ENCODE results near the gene FILIP1L.

FILIP1L gene

DNA sequence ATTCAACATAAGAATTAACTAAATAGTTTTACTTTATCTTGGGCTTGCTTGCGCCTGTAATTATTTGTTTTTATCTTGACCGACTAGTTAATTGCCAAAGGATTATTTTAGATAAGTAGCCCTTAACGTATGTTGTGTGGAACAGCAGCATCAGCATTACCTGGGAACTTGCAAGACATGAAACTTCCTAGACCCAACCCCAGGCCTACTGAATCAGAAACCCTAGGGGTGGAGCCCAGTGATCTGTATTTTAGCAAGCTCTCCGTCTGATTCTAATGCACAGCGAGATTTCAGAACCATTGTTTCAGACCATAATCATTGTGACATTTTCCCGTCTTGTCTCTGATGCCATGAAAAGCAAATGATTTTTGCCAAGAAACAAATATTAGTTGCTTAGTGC, 31.1 kb downstream of the FILIP1L start:
- H4K91ac ChIP-seq (ENCODE audit: low read depth, low read length) = no peak overlapping the region
- WGBS (ENCODE audit: extremely low coverage, insufficient coverage, insufficient read length) = no CpG with 5 or more reads among the region's 6 CpGs
- DNase-seq = no peak

DNA sequence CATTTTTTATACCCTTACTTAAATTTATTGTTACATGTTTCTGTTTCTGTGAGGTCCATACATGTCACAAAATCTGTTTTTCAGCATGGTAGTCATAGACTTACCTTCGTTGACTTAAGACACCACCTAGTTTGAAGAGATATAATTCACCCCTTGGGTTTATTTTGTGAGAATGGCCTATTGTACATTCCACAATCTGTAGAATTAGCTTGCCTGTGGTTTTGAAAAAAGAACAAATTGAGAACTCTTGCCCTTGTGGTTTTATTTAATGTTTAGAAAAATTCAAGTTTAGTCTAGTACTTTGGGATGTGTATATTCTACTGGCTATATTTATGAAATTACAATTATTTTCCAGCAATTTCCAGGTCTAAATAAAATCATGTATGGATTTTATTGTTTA, 31.6 kb downstream of the FILIP1L start:
- H2BK5ac ChIP-seq (ENCODE audit: low read depth, low read length, poor library complexity) = no peak overlapping the region
- H2BK120ac ChIP-seq (ENCODE audit: insufficient read depth, low read length, poor library complexity) = no peak overlapping the region
- H4K12ac ChIP-seq (ENCODE audit: low read depth, low read length) = no peak overlapping the region
- H3K27me3 ChIP-seq (ENCODE audit: insufficient read depth, low read length) = no peaks in the 10 kb centered on the region
- H3K79me1 ChIP-seq (ENCODE audit: low read length) = no peaks in the 10 kb centered on the region
- no peak overlapping the region for H3K14ac ChIP-seq (ENCODE audit: low read length)
- H3K23ac ChIP-seq (ENCODE audit: low read length) = no peak overlapping the region
- H3K4ac ChIP-seq (ENCODE audit: low read depth, low read length) = no peak overlapping the region
- WGBS (ENCODE audit: extremely low coverage, insufficient coverage, insufficient read length) = no CpG with 5 or more reads among the region's 1 CpG
- H3K4me2 ChIP-seq (ENCODE audit: low read length) = no peak overlapping the region
- H3K9me3 ChIP-seq (ENCODE audit: insufficient read depth, low read depth, low read length) = no peaks in the 10 kb centered on the region
- no peak overlapping the region for H2AK5ac ChIP-seq (ENCODE audit: low read length)
- H2AFZ ChIP-seq (ENCODE audit: insufficient read depth, low read length, poor library complexity) = no peak overlapping the region
- H3K36me3 ChIP-seq (ENCODE audit: control insufficient read depth in 1 of 2, insufficient read depth in 2 of 2, low read length in 2 of 2) = no peaks in the 10 kb centered on the region
- no peak overlapping the region for H3K4me3 ChIP-seq (ENCODE audit: low read depth, low read length)
- H3K27ac ChIP-seq (ENCODE audit: low read depth, low read length) = no peak overlapping the region
- DNase-seq = no peak
- H3K9ac ChIP-seq (ENCODE audit: low read length) = no peak overlapping the region
- no peak overlapping the region for H2BK12ac ChIP-seq (ENCODE audit: low read length)
- H4K91ac ChIP-seq (ENCODE audit: low read depth, low read length) = no peak overlapping the region
- H4K8ac ChIP-seq (ENCODE audit: low read depth, low read length) = no peak overlapping the region
- H3K79me2 ChIP-seq (ENCODE audit: control insufficient read depth, insufficient read depth, low read length, poor library complexity) = no peaks in the 10 kb centered on the region
- H3K4me1 ChIP-seq (ENCODE audit: control insufficient read depth in 1 of 2, insufficient read depth in 2 of 2, low read length in 2 of 2) = no peaks in the 10 kb centered on the region
- H3K18ac ChIP-seq (ENCODE audit: low read length) = no peak overlapping the region

More for the DNA sequence above, 31.1 kb downstream of the FILIP1L start:
- Histone ChIP-seq H3K9me3 (ENCODE audit: insufficient read depth, low read depth, low read length) (no peaks in the 10 kb centered on the region), H4K8ac (ENCODE audit: low read depth, low read length) (no peak overlapping the region), H3K4me1 (ENCODE audit: control insufficient read depth in 1 of 2, insufficient read depth in 2 of 2, low read length in 2 of 2) (no peaks in the 10 kb centered on the region), H3K4me2 (ENCODE audit: low read length) (no peak overlapping the region), H2BK5ac (ENCODE audit: low read depth, low read length, poor library complexity) (no peak overlapping the region), H3K27ac (ENCODE audit: low read depth, low read length) (no peak overlapping the region), H2BK120ac (ENCODE audit: insufficient read depth, low read length, poor library complexity) (no peak overlapping the region), H3K79me1 (ENCODE audit: low read length) (no peaks in the 10 kb centered on the region), H3K23ac (ENCODE audit: low read length) (no peak overlapping the region), H3K27me3 (ENCODE audit: insufficient read depth, low read length) (no peaks in the 10 kb centered on the region), H3K4me3 (ENCODE audit: low read depth, low read length) (no peak overlapping the region), H2AFZ (ENCODE audit: insufficient read depth, low read length, poor library complexity) (no peak overlapping the region), H3K36me3 (ENCODE audit: control insufficient read depth in 1 of 2, insufficient read depth in 2 of 2, low read length in 2 of 2) (no peaks in the 10 kb centered on the region), H3K14ac (ENCODE audit: low read length) (no peak overlapping the region), H2BK12ac (ENCODE audit: low read length) (no peak overlapping the region), H3K9ac (ENCODE audit: low read length) (no peak overlapping the region), H4K12ac (ENCODE audit: low read depth, low read length) (no peak overlapping the region), H2AK5ac (ENCODE audit: low read length) (no peak overlapping the region), H3K18ac (ENCODE audit: low read length) (no peak overlapping the region), H3K4ac (ENCODE audit: low read depth, low read length) (no peak overlapping the region), H3K79me2 (ENCODE audit: control insufficient read depth, insufficient read depth, low read length, poor library complexity) (no peaks in the 10 kb centered on the region)

DNA sequence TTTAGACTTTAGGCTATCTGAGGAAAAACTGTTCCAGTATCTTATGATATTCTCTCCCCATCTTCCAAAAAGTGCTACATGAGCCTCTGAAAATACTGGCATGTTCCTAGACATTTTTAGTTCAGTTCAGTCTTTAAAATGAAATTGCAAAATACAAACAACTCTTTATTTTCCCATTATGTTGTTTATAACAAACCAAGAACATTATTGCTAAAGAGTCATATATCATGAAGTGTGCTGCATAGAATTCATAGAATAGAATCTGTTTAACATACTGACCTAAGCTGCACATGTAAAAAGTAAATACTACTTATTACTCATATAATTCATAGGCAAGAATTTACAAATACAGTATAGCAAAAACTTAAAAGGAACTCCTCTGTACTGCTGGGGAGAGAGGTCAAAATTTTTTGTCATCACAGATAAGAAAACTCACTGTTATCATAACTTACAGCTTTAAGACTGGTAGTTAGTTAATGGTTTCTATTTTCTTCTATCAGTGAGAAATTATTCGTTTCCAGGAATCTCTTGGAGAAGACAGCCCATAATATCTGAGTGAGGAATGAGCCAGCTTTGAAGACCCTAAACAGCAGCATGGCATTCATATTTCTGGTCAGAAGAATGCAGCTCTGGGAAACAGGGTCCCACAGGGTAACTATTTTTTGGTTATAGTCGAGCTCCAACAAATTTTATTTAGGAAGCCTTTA, 32.2 kb downstream of the FILIP1L start:
- no peaks in the 10 kb centered on the region for H3K4me1 ChIP-seq (ENCODE audit: control insufficient read depth in 1 of 2, insufficient read depth in 2 of 2, low read length in 2 of 2)
- H4K8ac ChIP-seq (ENCODE audit: low read depth, low read length) = no peak overlapping the region
- H3K79me2 ChIP-seq (ENCODE audit: control insufficient read depth, insufficient read depth, low read length, poor library complexity) = no peaks in the 10 kb centered on the region
- no peaks in the 10 kb centered on the region for H3K27me3 ChIP-seq (ENCODE audit: insufficient read depth, low read length)
- no CpG with 5 or more reads among the region's 2 CpGs for WGBS (ENCODE audit: extremely low coverage, insufficient coverage, insufficient read length)
- no peak overlapping the region for H2AK5ac ChIP-seq (ENCODE audit: low read length)
- H3K14ac ChIP-seq (ENCODE audit: low read length) = no peak overlapping the region
- H3K23ac ChIP-seq (ENCODE audit: low read length) = no peak overlapping the region
- no peaks in the 10 kb centered on the region for H3K79me1 ChIP-seq (ENCODE audit: low read length)
- no peak overlapping the region for H2AFZ ChIP-seq (ENCODE audit: insufficient read depth, low read length, poor library complexity)
- H3K4me2 ChIP-seq (ENCODE audit: low read length) = no peak overlapping the region
- H3K9me3 ChIP-seq (ENCODE audit: insufficient read depth, low read depth, low read length) = no peaks in the 10 kb centered on the region
- no peak overlapping the region for H2BK120ac ChIP-seq (ENCODE audit: insufficient read depth, low read length, poor library complexity)
- no peak overlapping the region for H2BK5ac ChIP-seq (ENCODE audit: low read depth, low read length, poor library complexity)
- H3K4me3 ChIP-seq (ENCODE audit: low read depth, low read length) = no peak overlapping the region
- no peak overlapping the region for H3K4ac ChIP-seq (ENCODE audit: low read depth, low read length)
- H3K18ac ChIP-seq (ENCODE audit: low read length) = no peak overlapping the region
- no peak for DNase-seq
- H3K36me3 ChIP-seq (ENCODE audit: control insufficient read depth in 1 of 2, insufficient read depth in 2 of 2, low read length in 2 of 2) = no peaks in the 10 kb centered on the region
- H4K91ac ChIP-seq (ENCODE audit: low read depth, low read length) = no peak overlapping the region
- no peak overlapping the region for H2BK12ac ChIP-seq (ENCODE audit: low read length)
- H3K27ac ChIP-seq (ENCODE audit: low read depth, low read length) = no peak overlapping the region
- H3K9ac ChIP-seq (ENCODE audit: low read length) = no peak overlapping the region
- no peak overlapping the region for H4K12ac ChIP-seq (ENCODE audit: low read depth, low read length)

DNA sequence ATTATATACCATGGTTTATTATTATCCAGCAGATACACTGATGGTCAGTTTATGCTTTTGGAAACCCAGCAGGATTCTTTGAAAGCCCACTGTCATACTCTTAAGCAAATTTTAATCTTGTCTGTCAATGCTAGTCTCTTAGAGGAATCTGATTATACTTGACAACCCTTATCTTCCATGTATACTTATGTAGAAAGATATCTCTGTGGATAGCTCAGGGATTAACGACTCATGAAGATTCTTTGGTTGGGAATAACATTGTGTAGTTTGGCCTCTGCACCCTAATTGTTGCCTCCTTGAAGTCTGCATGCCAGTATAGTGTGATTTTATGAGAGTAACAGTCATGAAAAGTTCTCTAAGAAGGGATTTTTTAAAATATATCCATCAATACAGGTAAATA, 33.0 kb downstream of the FILIP1L start:
- H4K12ac ChIP-seq (ENCODE audit: low read depth, low read length) = no peak overlapping the region
- no peak overlapping the region for H3K9ac ChIP-seq (ENCODE audit: low read length)
- H3K23ac ChIP-seq (ENCODE audit: low read length) = no peak overlapping the region
- H4K8ac ChIP-seq (ENCODE audit: low read depth, low read length) = no peak overlapping the region
- no peak overlapping the region for H2AK5ac ChIP-seq (ENCODE audit: low read length)
- H2AFZ ChIP-seq (ENCODE audit: insufficient read depth, low read length, poor library complexity) = no peak overlapping the region
- no peaks in the 10 kb centered on the region for H3K4me1 ChIP-seq (ENCODE audit: control insufficient read depth in 1 of 2, insufficient read depth in 2 of 2, low read length in 2 of 2)
- H3K14ac ChIP-seq (ENCODE audit: low read length) = no peak overlapping the region
- H3K18ac ChIP-seq (ENCODE audit: low read length) = no peak overlapping the region
- H3K79me1 ChIP-seq (ENCODE audit: low read length) = no peaks in the 10 kb centered on the region
- H4K91ac ChIP-seq (ENCODE audit: low read depth, low read length) = no peak overlapping the region
- no peak for DNase-seq
- no peaks in the 10 kb centered on the region for H3K27me3 ChIP-seq (ENCODE audit: insufficient read depth, low read length)
- no peak overlapping the region for H2BK5ac ChIP-seq (ENCODE audit: low read depth, low read length, poor library complexity)
- H2BK12ac ChIP-seq (ENCODE audit: low read length) = no peak overlapping the region
- no peak overlapping the region for H3K4me2 ChIP-seq (ENCODE audit: low read length)
- H3K79me2 ChIP-seq (ENCODE audit: control insufficient read depth, insufficient read depth, low read length, poor library complexity) = no peaks in the 10 kb centered on the region
- no peak overlapping the region for H3K27ac ChIP-seq (ENCODE audit: low read depth, low read length)
- no peak overlapping the region for H2BK120ac ChIP-seq (ENCODE audit: insufficient read depth, low read length, poor library complexity)
- no peak overlapping the region for H3K4ac ChIP-seq (ENCODE audit: low read depth, low read length)
- no CpG with 5 or more reads among the region's 1 CpG for WGBS (ENCODE audit: extremely low coverage, insufficient coverage, insufficient read length)
- H3K9me3 ChIP-seq (ENCODE audit: insufficient read depth, low read depth, low read length) = no peaks in the 10 kb centered on the region
- no peak overlapping the region for H3K4me3 ChIP-seq (ENCODE audit: low read depth, low read length)
- H3K36me3 ChIP-seq (ENCODE audit: control insufficient read depth in 1 of 2, insufficient read depth in 2 of 2, low read length in 2 of 2) = no peaks in the 10 kb centered on the region
